ENCODE data around the gene EGFL6.

EGFL6 gene

GRCh38 chrX:13565511-13565910 is 3.9 kb upstream of the EGFL6 start:
- Histone ChIP-seq H3K4me3 (ENCODE audit: insufficient read length, low read depth) (no peak overlapping the region), H3K9me3 (ENCODE audit: insufficient read depth, low read length) (no peaks in the 10 kb centered on the region), H3K27me3 (ENCODE audit: insufficient read depth, insufficient read length) (peaks cover 41% of the 10 kb centered on the region), H3K9ac (ENCODE audit: insufficient read length, low read depth) (no peak overlapping the region), H3K36me3 (ENCODE audit: insufficient read depth, insufficient read length, low read length) (no peaks in the 10 kb centered on the region), H3K4me1 (ENCODE audit: insufficient read depth, insufficient read length) (peaks cover 5% of the 10 kb centered on the region)
- TF ChIP-seq YY1 (IDR thresholded peaks at IDR 0.05; ENCODE audit: insufficient read depth, insufficient read length) (no peak), SUZ12 (IDR thresholded peaks at IDR 0.05; ENCODE audit: extremely low read depth, insufficient read depth, insufficient read length) (no peak), ZNF274 (IDR thresholded peaks at IDR 0.05; ENCODE audit: low read depth, low read length) (no peak)
- no peak for DNase-seq (ENCODE audit: low read depth, low spot score)

GRCh38 chrX:13570261-13570605 is 832 bp downstream of the EGFL6 start:
- DNase-seq (ENCODE audit: low read depth, low spot score) = no peak
- H3K36me3 ChIP-seq (ENCODE audit: insufficient read depth, insufficient read length, low read length) = no peaks in the 10 kb centered on the region
- H3K9me3 ChIP-seq (ENCODE audit: insufficient read depth, low read length) = no peaks in the 10 kb centered on the region
- no peak for TF ChIP-seq SUZ12 (IDR thresholded peaks at IDR 0.05; ENCODE audit: extremely low read depth, insufficient read depth, insufficient read length)
- TF ChIP-seq YY1 (IDR thresholded peaks at IDR 0.05; ENCODE audit: insufficient read depth, insufficient read length) = no peak
- TF ChIP-seq ZNF274 (IDR thresholded peaks at IDR 0.05; ENCODE audit: low read depth, low read length) = no peak
- peaks cover 62% of the 10 kb centered on the region for H3K27me3 ChIP-seq (ENCODE audit: insufficient read depth, insufficient read length)
- H3K4me1 ChIP-seq (ENCODE audit: insufficient read depth, insufficient read length) = peaks cover 5% of the 10 kb centered on the region
- peak overlapping the region; percentile 53 for H3K4me3 ChIP-seq (ENCODE audit: insufficient read length, low read depth)
- no peak overlapping the region for H3K9ac ChIP-seq (ENCODE audit: insufficient read length, low read depth)

- Histone ChIP-seq H3K27me3 (ENCODE audit: insufficient read depth, insufficient read length) (peaks cover 60% of the 10 kb centered on the region), H3K4me3 (ENCODE audit: insufficient read length, low read depth) (no peak overlapping the region), H3K9me3 (ENCODE audit: insufficient read depth, low read length) (no peaks in the 10 kb centered on the region), H3K36me3 (ENCODE audit: insufficient read depth, insufficient read length, low read length) (no peaks in the 10 kb centered on the region), H3K4me1 (ENCODE audit: insufficient read depth, insufficient read length) (peaks cover 5% of the 10 kb centered on the region), H3K9ac (ENCODE audit: insufficient read length, low read depth) (no peak overlapping the region)
- TF ChIP-seq SUZ12 (IDR thresholded peaks at IDR 0.05; ENCODE audit: extremely low read depth, insufficient read depth, insufficient read length) (no peak), ZNF274 (IDR thresholded peaks at IDR 0.05; ENCODE audit: low read depth, low read length) (no peak), YY1 (IDR thresholded peaks at IDR 0.05; ENCODE audit: insufficient read depth, insufficient read length) (no peak)
- no peak for DNase-seq (ENCODE audit: low read depth, low spot score)
Measured at GRCh38 chrX:13571136-13571535, 1.7 kb downstream of the EGFL6 start.

GRCh38 chrX:13574600-13574999 is 5.2 kb downstream of the EGFL6 start:
- Histone ChIP-seq H3K4me1 (ENCODE audit: insufficient read depth, insufficient read length) (peaks cover 5% of the 10 kb centered on the region), H3K9ac (ENCODE audit: insufficient read length, low read depth) (no peak overlapping the region), H3K27me3 (ENCODE audit: insufficient read depth, insufficient read length) (peaks cover 30% of the 10 kb centered on the region), H3K36me3 (ENCODE audit: insufficient read depth, insufficient read length, low read length) (no peaks in the 10 kb centered on the region), H3K4me3 (ENCODE audit: insufficient read length, low read depth) (no peak overlapping the region), H3K9me3 (ENCODE audit: insufficient read depth, low read length) (no peaks in the 10 kb centered on the region)
- DNase-seq (ENCODE audit: low read depth, low spot score) = no peak
- TF ChIP-seq YY1 (IDR thresholded peaks at IDR 0.05; ENCODE audit: insufficient read depth, insufficient read length) = no peak
- TF ChIP-seq SUZ12 (IDR thresholded peaks at IDR 0.05; ENCODE audit: extremely low read depth, insufficient read depth, insufficient read length) = no peak
- no peak for TF ChIP-seq ZNF274 (IDR thresholded peaks at IDR 0.05; ENCODE audit: low read depth, low read length)

GRCh38 chrX:13579661-13580060 is 10.3 kb downstream of the EGFL6 start:
- TF ChIP-seq ZNF274 (IDR thresholded peaks at IDR 0.05; ENCODE audit: low read depth, low read length) = no peak
- no peak for TF ChIP-seq SUZ12 (IDR thresholded peaks at IDR 0.05; ENCODE audit: extremely low read depth, insufficient read depth, insufficient read length)
- no peak for TF ChIP-seq YY1 (IDR thresholded peaks at IDR 0.05; ENCODE audit: insufficient read depth, insufficient read length)
- no peaks in the 10 kb centered on the region for H3K27me3 ChIP-seq (ENCODE audit: insufficient read depth, insufficient read length)
- no peak for DNase-seq (ENCODE audit: low read depth, low spot score)
- H3K4me3 ChIP-seq (ENCODE audit: insufficient read length, low read depth) = no peak overlapping the region
- no peaks in the 10 kb centered on the region for H3K36me3 ChIP-seq (ENCODE audit: insufficient read depth, insufficient read length, low read length)
- no peaks in the 10 kb centered on the region for H3K4me1 ChIP-seq (ENCODE audit: insufficient read depth, insufficient read length)
- no peak overlapping the region for H3K9ac ChIP-seq (ENCODE audit: insufficient read length, low read depth)
- no peaks in the 10 kb centered on the region; the same call in 1 of the 2 replicates for H3K9me3 ChIP-seq (ENCODE audit: insufficient read depth, low read length)

- Histone ChIP-seq H3K36me3 (ENCODE audit: insufficient read depth, insufficient read length, low read length) (no peaks in the 10 kb centered on the region), H3K9me3 (ENCODE audit: insufficient read depth, low read length) (no peaks in the 10 kb centered on the region; the same call in 1 of the 2 replicates), H3K9ac (ENCODE audit: insufficient read length, low read depth) (no peak overlapping the region), H3K4me1 (ENCODE audit: insufficient read depth, insufficient read length) (no peaks in the 10 kb centered on the region), H3K27me3 (ENCODE audit: insufficient read depth, insufficient read length) (no peaks in the 10 kb centered on the region), H3K4me3 (ENCODE audit: insufficient read length, low read depth) (no peak overlapping the region)
- no peak for TF ChIP-seq YY1 (IDR thresholded peaks at IDR 0.05; ENCODE audit: insufficient read depth, insufficient read length)
- TF ChIP-seq SUZ12 (IDR thresholded peaks at IDR 0.05; ENCODE audit: extremely low read depth, insufficient read depth, insufficient read length) = no peak
- no peak for TF ChIP-seq ZNF274 (IDR thresholded peaks at IDR 0.05; ENCODE audit: low read depth, low read length)
- DNase-seq (ENCODE audit: low read depth, low spot score) = no peak
Measured at GRCh38 chrX:13581554-13581953, 12.2 kb downstream of the EGFL6 start.

- no peak for TF ChIP-seq SUZ12 (IDR thresholded peaks at IDR 0.05; ENCODE audit: extremely low read depth, insufficient read depth, insufficient read length)
- TF ChIP-seq YY1 (IDR thresholded peaks at IDR 0.05; ENCODE audit: insufficient read depth, insufficient read length) = no peak
- TF ChIP-seq ZNF274 (IDR thresholded peaks at IDR 0.05; ENCODE audit: low read depth, low read length) = no peak
- Histone ChIP-seq H3K9me3 (ENCODE audit: insufficient read depth, low read length) (no peaks in the 10 kb centered on the region; the same call in 1 of the 2 replicates), H3K36me3 (ENCODE audit: insufficient read depth, insufficient read length, low read length) (no peaks in the 10 kb centered on the region), H3K9ac (ENCODE audit: insufficient read length, low read depth) (no peak overlapping the region), H3K4me3 (ENCODE audit: insufficient read length, low read depth) (no peak overlapping the region), H3K27me3 (ENCODE audit: insufficient read depth, insufficient read length) (no peaks in the 10 kb centered on the region), H3K4me1 (ENCODE audit: insufficient read depth, insufficient read length) (no peaks in the 10 kb centered on the region)
- no peak for DNase-seq (ENCODE audit: low read depth, low spot score)
Measured at GRCh38 chrX:13587786-13588477, 18.5 kb downstream of the EGFL6 start.
